Measurements from ENCODE around the gene C4orf50.

DNA sequence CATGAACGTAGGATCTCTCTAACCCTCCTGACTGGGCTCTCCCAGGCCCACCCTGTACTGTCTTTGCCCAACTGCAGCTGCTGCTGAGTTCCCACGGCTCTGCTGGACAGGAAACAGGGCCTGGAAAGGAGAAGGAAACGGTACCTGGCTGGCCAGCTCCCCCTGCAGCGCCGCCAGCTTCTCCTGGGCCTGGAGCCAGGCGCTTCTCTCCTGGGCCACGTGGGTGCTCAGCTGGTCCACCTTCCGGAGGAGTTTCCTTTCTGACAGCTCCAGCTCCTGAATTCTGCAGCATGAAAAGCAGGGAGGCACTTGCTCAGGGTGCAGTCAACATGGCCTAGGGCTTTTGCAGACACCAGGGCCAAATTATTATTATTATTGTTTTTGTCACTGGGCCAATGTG lies 6.5 kb downstream of the C4orf50 start:
- no peak for TF ChIP-seq EZH2 (IDR thresholded peaks at IDR 0.05; ENCODE audit: borderline replicate concordance, insufficient read depth, low read length, poor library complexity, severe bottlenecking)
- no peak for TF ChIP-seq POLR2AphosphoS5 (IDR thresholded peaks at IDR 0.05)
- TF ChIP-seq EP300 (conservative IDR thresholded peaks at IDR 0.05; ENCODE audit: poor library complexity, severe bottlenecking): no peak
- no peak for TF ChIP-seq RAD21 (conservative IDR thresholded peaks at IDR 0.05)
- TF ChIP-seq, protein P1, sequence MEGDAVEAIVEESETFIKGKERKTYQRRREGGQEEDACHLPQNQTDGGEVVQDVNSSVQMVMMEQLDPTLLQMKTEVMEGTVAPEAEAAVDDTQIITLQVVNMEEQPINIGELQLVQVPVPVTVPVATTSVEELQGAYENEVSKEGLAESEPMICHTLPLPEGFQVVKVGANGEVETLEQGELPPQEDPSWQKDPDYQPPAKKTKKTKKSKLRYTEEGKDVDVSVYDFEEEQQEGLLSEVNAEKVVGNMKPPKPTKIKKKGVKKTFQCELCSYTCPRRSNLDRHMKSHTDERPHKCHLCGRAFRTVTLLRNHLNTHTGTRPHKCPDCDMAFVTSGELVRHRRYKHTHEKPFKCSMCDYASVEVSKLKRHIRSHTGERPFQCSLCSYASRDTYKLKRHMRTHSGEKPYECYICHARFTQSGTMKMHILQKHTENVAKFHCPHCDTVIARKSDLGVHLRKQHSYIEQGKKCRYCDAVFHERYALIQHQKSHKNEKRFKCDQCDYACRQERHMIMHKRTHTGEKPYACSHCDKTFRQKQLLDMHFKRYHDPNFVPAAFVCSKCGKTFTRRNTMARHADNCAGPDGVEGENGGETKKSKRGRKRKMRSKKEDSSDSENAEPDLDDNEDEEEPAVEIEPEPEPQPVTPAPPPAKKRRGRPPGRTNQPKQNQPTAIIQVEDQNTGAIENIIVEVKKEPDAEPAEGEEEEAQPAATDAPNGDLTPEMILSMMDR (IDR thresholded peaks at IDR 0.05; ENCODE audit: poor library complexity, severe bottlenecking): no peak
